HG02571 (cell line): ENCODE measurements around the gene AMPD3.
A peak's percentile ranks its signal among the peaks of the same experiment; 100 is the strongest.

ENCODE experiments used
- ATAC-seq: cut with Tn5 transposase; IDR thresholded peaks from one replicate; pipeline ENCODE4 v1.9.1; 2021; ENCODE audit warnings: mild to moderate bottlenecking, moderate library complexity; ENCODE audit not compliant: unreplicated experiment

AMPD3 gene

DNA sequence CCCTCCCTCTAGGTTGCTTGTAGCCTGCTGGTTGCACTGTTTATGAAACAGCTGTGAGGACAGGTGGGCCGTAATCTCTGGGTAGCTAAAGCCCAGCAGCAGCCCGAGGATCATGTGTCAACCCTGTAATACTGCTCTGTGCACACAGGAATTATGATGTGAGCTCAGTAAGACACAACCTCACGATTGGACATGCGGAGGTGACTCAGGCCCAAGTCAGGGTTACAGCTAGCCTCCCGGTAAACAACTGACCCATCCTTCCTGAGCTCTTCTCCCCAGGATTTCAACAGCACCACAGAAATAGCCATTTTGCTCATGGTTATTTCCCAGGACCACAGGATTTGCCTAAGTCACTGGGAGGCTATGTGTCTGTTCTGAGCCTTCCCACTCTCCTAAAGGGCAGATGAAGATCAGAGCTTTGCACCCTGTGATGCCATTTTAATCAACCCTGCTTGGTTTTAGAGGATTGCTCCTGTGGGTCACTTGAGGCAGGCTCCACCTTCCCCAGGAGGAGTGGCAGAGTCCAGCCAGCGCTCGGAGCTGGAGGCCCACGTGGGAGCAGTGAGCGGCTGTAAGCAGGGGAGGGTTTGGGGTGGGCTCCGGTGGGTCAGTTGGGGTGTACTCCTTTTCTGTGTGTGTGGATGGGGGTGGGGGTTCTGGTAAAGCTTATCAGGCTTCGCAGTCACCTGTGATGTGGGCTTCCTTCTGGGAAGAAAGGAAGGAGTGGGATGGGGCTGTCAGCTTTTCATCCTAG, at the start of gene AMPD3:
Gene AMPD3, plus strand, starts transcription at position 387 of the 754 bp plus-strand sequence. CDS start 6,256 bp downstream, outside the sequence.
- ATAC-seq = peak; percentile 24

GRCh38 chr11:10405865-10406592, 49.0 kb upstream of the AMPD3 start:
- ATAC-seq = no peak

GRCh38 chr11:10407055-10407454, 48.0 kb upstream of the AMPD3 start:
- no peak for ATAC-seq

DNA sequence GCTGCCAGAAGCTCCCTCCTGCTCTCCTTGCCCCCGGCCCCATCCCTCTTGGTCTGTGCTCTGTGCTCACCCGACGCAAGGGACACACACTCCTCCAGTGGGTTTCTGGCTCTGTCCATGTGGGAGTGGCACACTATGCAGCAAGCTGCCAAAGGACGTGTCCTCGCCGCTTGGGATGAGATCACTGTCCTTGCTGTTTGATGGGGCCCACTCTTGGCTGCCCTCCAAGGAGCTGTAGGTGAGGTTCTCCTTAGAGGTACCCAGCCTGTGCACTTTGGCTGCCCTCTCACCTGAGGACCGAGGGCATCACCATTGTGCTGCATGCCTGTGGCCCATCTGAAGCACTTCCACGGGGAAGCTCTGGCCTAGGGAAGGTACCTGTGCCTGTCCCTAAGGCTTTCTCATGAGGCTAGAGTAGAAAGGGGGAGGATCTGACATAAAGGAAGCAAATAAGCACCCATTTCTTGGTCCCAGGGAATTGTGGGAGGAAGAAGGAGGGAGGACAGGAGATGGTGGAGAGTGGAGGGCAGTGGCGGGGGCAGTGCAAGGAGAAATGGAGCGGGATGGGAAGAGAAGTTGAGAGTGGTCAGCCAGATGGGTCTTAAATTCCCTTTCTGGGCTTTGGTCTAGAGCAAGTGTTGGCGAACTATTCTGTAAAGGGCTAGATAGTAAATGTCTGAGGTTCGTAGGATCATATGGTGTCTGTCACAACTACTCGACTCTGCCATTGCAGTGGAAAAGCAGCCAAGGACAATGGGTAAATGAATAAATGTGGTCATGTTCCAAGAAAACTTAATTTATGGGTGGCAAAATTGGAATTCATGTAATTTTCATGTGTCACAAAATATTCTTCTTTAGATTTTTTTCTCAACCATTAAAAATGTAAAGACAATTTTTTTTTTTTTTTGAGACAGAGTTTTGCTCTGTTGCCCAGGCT, 47.0 kb upstream of the AMPD3 start:
- ATAC-seq = no peak

- no peak for ATAC-seq
Observed at GRCh38 chr11:10409207-10409661, 45.8 kb upstream of the AMPD3 start.

- no peak for ATAC-seq
Observed at GRCh38 chr11:10410106-10410843, 44.8 kb upstream of the AMPD3 start.

DNA sequence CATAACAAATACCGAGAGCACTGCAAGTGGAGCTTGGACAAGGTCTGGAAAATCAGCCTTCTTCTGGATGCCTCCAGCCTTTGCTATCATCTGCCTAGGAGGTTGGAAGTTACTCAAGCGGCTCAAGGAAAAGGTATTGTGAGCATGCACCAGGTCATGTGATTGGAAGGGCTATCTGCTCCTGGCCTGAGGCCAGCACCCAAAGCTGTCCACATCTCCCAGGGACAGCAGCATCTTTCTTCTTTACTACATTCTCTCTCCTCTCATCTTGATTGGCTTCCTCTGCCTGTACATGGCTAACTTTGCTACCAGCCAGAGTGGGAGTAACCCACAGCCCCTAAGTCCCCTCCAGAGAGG, 44.2 kb upstream of the AMPD3 start:
- ATAC-seq = no peak

DNA sequence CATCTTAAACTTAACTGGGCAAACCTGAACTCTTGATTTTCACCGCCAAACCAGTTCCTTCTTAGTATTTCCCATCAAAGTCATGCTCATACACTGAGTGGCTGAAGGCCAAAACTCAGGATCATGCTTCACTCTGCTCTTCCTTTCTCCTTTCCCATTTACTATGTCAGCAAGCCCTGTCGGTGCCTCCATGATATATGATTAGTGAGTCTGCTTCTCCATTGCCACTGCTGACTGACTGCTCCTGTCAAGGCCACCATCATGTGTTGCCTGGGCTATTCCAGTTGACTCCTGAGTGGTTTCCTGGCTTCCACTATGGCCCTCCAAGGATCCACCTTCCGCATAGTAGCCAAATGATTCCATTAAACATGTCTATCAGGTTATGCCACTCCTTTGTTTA, 42.8 kb upstream of the AMPD3 start:
- ATAC-seq = no peak

GRCh38 chr11:10413268-10413667, 41.8 kb upstream of the AMPD3 start:
- no peak for ATAC-seq

GRCh38 chr11:10414181-10414580, 40.9 kb upstream of the AMPD3 start:
- ATAC-seq = no peak

GRCh38 chr11:10414659-10415058, 40.4 kb upstream of the AMPD3 start:
- no peak for ATAC-seq

DNA sequence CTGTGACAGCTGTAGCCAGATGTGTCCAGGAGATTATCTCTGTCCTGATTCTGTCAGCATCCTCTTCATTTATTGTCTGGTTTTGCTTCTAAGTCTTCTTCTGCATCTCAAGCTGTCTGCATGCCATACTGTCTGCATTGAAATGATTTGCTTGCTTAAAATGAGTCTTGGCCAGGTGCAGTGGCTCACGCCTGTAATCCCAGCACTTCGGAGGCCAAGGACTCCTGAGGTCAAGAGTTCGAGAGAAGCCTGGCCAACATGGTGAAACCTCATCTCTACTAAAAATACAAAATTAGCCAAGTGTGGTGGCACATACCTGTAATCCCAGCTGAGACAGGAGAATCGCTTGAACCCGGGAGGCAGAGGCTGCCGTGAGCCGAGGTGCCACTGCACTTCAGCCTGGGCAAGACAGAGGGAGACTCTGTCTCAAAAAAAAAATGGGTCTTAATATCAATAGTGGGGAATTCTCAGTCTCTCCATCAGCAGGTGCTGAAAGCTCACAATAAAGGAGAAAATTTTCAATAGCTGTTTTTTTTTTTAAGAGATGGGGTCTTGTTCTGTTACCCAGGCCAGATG, 39.2 kb upstream of the AMPD3 start:
- ATAC-seq = no peak

DNA sequence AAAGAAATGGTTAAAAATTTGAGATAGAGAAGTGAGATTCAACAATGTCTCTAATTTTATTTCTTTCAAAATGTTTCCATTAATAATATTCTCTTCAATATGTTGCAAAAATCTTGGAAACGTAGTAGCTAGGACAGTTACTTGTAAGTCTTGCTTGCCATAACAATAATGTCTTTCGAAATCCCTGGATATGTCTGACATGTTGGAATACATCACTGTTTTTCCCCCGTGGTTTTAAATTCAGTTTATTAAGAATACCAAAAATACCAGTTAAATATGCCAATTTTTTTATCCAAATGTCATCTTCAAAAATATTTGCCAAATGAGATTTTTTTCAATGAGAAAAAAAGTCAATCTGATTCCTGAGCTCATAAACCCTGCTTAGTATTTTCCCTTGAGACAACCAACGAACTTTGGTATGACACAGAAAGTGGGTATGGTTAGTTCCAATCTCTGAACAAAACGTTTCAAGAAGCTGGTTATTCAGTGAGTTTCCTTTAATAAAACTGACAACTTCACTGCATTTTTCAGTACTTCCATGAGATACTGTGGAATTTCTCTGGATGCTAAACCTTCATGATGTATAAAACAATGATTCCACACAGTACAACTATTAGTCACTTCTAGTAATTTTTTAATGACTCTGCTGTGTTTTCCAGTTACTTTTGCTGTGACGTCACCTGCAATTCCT, 36.7 kb upstream of the AMPD3 start:
- ATAC-seq = no peak

DNA sequence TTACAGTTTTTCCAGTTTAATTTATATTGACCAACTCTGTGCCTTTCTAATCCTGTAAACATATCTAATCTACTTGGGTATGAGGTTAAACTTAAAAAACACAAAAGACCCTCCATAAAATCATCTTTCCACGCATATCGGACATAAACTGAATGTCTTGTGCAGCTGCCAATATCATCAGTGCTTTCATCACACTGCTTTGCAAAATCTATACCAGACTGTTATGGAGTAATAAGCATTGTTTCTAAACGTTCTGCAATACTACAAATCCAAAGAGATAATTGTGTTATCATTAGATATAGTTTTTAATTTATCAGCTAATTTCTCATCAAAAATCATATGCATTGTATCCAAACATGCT, 36.1 kb upstream of the AMPD3 start:
- ATAC-seq = no peak

DNA sequence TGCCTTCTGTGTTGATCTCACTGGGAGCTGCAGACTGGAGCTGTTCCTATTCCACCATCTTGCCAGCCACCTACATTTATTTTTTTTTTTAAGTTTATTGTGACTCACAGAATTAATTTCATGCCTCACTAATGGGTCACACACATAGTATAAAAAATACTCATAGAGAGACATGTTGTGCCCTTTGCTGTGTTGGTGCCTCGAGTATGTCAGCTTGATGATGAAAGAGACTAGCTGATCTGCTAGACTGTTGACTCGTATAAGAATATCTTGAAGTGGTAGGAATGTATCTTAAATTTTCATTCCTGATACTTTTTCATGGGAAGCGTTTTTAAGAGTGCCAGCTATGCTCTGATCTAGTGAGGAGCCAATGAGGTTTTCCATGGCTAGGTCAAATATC, 28.6 kb upstream of the AMPD3 start:
- no peak for ATAC-seq

DNA sequence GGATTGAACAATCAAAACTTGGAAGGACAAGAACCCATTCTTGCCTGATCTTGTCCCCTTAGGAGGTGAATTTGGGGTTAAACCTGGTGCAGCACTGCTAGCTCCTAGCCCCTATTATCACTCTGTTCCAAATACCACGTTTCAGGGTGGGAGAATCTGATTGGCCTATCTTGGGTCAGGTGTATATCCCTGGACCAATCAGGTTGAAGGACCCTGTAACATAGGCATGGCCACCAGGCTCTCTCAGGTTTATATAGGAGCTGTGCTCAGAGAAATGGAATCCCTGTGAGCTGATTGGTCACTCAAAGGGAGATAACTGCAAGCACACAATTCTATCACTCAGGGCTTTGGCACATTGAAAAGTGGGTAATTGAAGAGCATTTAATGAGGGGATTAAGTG, 26.6 kb upstream of the AMPD3 start:
- no peak for ATAC-seq

GRCh38 chr11:10429526-10429925, 25.5 kb upstream of the AMPD3 start:
- ATAC-seq = no peak

DNA sequence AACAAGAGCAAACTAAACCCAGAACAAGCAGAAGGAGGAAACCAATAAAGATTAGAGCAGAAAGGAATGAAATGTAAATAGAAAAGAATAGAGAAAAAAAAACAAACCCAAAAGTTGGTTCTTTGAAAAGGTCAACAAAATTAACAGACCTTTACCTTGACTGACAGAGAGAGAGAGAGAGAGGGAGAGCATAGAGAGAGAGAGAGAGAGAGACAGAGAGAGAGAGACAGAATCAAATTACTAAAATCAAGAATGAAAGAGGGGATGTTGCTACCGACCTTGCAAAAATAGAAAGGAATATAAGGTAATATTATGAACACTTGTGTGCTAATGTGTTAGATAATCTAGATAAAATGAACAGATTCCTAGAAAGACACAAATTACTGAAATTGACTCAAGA, 22.6 kb upstream of the AMPD3 start:
- ATAC-seq = no peak

DNA sequence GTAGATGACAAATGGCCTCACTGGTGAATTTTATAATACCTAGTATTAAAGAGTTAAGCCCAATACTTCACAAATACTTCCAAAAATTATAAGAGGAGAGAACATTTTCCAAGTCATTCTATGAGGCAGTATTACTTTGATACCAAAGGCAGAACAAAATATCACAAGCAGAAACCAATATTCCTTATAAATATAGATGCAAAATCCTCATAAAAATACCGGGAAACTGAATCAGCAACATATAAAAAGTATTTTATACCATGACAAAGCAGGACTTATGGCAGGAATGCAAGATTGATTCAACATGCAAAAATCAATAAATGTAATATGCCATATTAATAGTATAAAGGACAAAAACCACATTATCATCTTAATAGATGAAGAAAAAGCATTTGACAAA, 22.1 kb upstream of the AMPD3 start:
- no peak for ATAC-seq

DNA sequence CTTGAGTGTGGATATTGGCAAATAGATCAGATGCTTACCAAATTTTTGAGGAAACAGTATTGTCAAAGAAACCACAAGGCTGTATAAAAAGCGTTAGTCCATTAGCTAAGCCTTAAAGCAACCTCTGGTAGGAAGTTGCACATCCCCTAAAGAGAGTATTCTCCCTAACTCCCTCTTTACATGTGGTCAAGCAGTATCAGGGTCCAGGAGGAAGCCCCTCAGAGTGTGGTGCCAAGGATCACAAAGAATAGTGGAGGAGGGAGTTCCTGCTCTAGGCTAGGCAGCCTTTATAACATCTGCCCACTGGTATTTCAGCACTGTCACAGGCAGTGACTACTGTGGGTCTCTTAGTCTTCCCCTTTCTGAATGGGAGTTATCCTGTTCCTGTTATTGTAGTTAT, 18.8 kb upstream of the AMPD3 start:
- ATAC-seq = no peak
